K562 (cell line): Measurements from ENCODE around the gene NRN1.

Source experiments
- FOSL1 ChIP-seq: fragments of 200-800 bp; sonication (Bioruptor generic); conservative IDR thresholded peaks from 2 replicates; pipeline ENCODE4 v1.6.1; 2016; ENCODE audit warnings: missing genetic modification characterization, missing compliant biosample characterization
- PRMT5 ChIP-seq: sonication (generic); formaldehyde crosslinking; IDR thresholded peaks from 2 replicates; pipeline ENCODE4 v1.5.0; 2020; ENCODE audit warnings: missing genetic modification reagents

DNA sequence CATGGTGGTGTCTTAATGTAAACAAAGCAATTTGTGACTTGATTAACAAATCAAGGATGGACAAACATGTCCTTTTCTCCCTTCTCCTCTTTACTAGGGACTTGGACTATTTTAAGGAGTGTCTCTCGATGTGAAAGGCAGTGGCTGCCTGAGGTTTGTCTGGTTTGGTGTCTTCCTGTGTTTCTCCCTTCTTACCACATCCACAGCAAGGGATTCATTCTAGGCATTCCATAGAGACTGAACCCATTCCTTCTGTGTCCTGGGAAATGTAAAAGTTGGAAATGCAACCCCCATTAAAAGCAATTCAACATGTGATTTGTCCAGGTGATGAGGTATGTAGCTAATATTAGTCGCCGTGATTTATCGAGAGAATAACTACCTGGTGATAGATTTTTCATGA lies 15.9 kb downstream of the NRN1 start:
- no peak for TF ChIP-seq FOSL1 (tag)
- no peak for TF ChIP-seq PRMT5
